ENCODE measurements around the gene RUFY1. TPM values are rescaled to one million over a fixed set of nuclear protein-coding genes. Genes with fewer than 3 reads are reported as not detected.

Gene RUFY1
- total and polyA plus RNA-seq, 2 of the 13 experiments (the other 11 are each of a cell fraction or from before 2014, with no cell fraction given): 19.9 to 31.9 TPM

DNA sequence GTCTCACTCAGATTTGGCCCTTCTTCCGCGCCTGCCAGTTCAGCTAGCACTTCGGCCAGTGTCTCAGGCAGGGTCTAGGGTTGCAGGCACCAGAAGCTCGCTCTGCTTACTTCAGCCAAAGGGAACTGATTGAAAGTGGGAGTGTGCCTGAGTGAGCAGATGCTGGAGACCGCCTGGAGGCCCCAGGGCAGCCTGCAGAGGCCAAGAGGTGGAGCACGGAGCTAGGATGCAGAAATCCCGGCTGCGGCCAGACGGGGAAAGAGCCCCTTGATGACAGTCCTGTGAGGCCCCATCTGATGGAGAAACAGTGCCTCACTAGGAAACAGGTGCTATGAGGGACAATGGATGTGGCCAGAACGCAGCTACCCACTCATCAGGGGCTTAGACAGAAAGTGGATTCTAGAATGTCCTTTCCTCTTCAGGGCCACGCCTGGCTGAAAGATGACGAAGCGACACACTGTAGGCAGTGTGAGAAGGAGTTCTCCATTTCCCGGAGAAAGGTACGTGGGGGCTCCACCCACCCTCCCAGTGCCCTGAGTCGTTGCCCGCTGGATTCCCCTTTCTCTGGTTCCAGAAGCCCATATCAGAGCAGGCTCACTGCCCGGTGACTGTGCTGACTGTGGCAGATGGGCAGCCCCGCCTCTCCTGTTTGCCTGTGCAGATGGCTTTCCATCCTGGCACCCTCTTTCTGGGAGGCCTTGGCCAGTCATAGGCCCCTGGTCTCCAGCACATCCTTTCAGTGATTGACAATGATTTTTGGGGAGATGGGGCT lies 57.0 kb downstream of the RUFY1 start:
- Histone ChIP-seq H2AFZ (ENCODE audit: low read length) (no peak overlapping the region), H3K4me1 (ENCODE audit: insufficient read depth, low read length) (peaks cover 11% of the 10 kb centered on the region), H3K27ac (ENCODE audit: extremely low read length, insufficient read depth, low read length) (no peak overlapping the region), H3K27me3 (ENCODE audit: control insufficient read depth in 1 of 2, insufficient read depth in 2 of 2, low read length in 2 of 2) (no peaks in the 10 kb centered on the region), H3K9ac (ENCODE audit: insufficient read depth, low read depth, low read length) (no peak overlapping the region), H4K20me1 (ENCODE audit: insufficient read depth, low read length) (peaks cover 14% of the 10 kb centered on the region), H3K79me2 (ENCODE audit: insufficient read depth, low read length) (no peaks in the 10 kb centered on the region), H3K4me2 (ENCODE audit: low read depth, low read length) (no peak overlapping the region), H3K36me3 (replicated peaks in 1 of 2; ENCODE audit: control insufficient read depth in 1 of 2, insufficient read depth in 2 of 2, low read length in 2 of 2) (peaks cover 8 to 69% of the 10 kb centered on the region in 2 experiments), H3K4me3 (replicated peaks in 1 of 3; ENCODE audit: insufficient read depth in 1 of 3, low read depth in 2 of 3, low read length in 3 of 3) (no peak overlapping the region), H3K9me3 (ENCODE audit: low read length) (no peaks in the 10 kb centered on the region)
- intact Hi-C loops (cut with micrococcal nuclease; ENCODE audit: unreplicated experiment) (no loop called here), in situ Hi-C loops (cut with HindIII; ENCODE audit: extremely low pct_ligation_motif_present, low pct_unique_long_range_greater_than_20kb) (no loop called here)
- no peak for FAIRE-seq
- peak; percentile 5 for ATAC-seq
- TF ChIP-seq XRCC5 (optimal IDR thresholded peaks at IDR 0.05; ENCODE audit: low read length): no peak
- TF ChIP-seq TCF7 (IDR thresholded peaks at IDR 0.05; ENCODE audit: low read depth): no peak
- TF ChIP-seq TOPORS (CRISPR knock-in tag; IDR thresholded peaks at IDR 0.05): no peak
- TF ChIP-seq PAF1 (CRISPR knock-in tag; IDR thresholded peaks at IDR 0.05): peak; percentile 35; the same call in 1 of the 2 replicates
- no peak for TF ChIP-seq ZNF33B (CRISPR knock-in tag; IDR thresholded peaks at IDR 0.05)
- TF ChIP-seq AGO2 (optimal IDR thresholded peaks at IDR 0.05; ENCODE audit: low read depth, low read length): peak; percentile 97
- TF ChIP-seq MLLT10 (CRISPR knock-in tag; IDR thresholded peaks at IDR 0.05): no peak
- TF ChIP-seq REPIN1 (CRISPR knock-in tag; IDR thresholded peaks at IDR 0.05; ENCODE audit: borderline replicate concordance, low read depth): 0 out of 2 replicates have a peak, but pooled peaks have one; percentile 19
- peak; percentile 59 for TF ChIP-seq POLR2AphosphoS2 (IDR thresholded peaks at IDR 0.05; ENCODE audit: low read depth, low read length)
- TF ChIP-seq NFKB2 (CRISPR knock-in tag; IDR thresholded peaks at IDR 0.05; ENCODE audit: borderline replicate concordance): no peak
- TF ChIP-seq, protein P1, sequence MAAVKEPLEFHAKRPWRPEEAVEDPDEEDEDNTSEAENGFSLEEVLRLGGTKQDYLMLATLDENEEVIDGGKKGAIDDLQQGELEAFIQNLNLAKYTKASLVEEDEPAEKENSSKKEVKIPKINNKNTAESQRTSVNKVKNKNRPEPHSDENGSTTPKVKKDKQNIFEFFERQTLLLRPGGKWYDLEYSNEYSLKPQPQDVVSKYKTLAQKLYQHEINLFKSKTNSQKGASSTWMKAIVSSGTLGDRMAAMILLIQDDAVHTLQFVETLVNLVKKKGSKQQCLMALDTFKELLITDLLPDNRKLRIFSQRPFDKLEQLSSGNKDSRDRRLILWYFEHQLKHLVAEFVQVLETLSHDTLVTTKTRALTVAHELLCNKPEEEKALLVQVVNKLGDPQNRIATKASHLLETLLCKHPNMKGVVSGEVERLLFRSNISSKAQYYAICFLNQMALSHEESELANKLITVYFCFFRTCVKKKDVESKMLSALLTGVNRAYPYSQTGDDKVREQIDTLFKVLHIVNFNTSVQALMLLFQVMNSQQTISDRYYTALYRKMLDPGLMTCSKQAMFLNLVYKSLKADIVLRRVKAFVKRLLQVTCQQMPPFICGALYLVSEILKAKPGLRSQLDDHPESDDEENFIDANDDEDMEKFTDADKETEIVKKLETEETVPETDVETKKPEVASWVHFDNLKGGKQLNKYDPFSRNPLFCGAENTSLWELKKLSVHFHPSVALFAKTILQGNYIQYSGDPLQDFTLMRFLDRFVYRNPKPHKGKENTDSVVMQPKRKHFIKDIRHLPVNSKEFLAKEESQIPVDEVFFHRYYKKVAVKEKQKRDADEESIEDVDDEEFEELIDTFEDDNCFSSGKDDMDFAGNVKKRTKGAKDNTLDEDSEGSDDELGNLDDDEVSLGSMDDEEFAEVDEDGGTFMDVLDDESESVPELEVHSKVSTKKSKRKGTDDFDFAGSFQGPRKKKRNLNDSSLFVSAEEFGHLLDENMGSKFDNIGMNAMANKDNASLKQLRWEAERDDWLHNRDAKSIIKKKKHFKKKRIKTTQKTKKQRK (IDR thresholded peaks at IDR 0.05; ENCODE audit: low read length): no peak
- TF ChIP-seq ZNF20 (CRISPR knock-in tag; IDR thresholded peaks at IDR 0.05): no peak
- TF ChIP-seq ZFP1 (CRISPR knock-in tag; IDR thresholded peaks at IDR 0.05): no peak
- TF ChIP-seq, protein P2, sequence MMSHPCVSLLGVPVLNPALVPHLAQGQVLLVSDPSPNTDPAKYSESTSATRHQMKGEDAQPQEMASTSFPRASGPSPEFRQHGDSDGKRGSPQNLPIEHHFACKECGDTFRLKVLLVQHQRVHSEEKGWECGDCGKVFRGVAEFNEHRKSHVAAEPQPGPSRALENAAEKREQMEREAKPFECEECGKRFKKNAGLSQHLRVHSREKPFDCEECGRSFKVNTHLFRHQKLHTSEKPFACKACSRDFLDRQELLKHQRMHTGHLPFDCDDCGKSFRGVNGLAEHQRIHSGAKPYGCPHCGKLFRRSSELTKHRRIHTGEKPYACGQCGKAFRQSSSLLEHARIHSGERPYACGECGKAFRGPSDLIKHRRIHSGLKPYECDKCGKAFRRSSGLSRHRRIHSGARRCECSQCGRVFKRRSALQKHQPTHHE (CRISPR knock-in tag; IDR thresholded peaks at IDR 0.05; ENCODE audit: borderline replicate concordance): no peak
- TF ChIP-seq KLF9 (CRISPR knock-in tag; IDR thresholded peaks at IDR 0.05; ENCODE audit: low read depth): no peak
- no peak for TF ChIP-seq HNF4G (IDR thresholded peaks at IDR 0.05; ENCODE audit: borderline replicate concordance, low read depth, low read length)
- TF ChIP-seq HNF4G (CRISPR knock-in tag; IDR thresholded peaks at IDR 0.05; ENCODE audit: borderline replicate concordance, low read depth): no peak
- TF ChIP-seq MAFF (IDR thresholded peaks at IDR 0.05; ENCODE audit: low read depth, low read length): no peak
- CTCF ChIA-PET (ENCODE audit: low intra/inter-chr PET ratio, low total read pairs): no interaction called here
- POLR2A ChIA-PET: interaction anchor here (0.8 to 4.6 kb wide), 4 partner anchors 9 to 57 kb away, joined by 3 to 29 read pairs (median 11); partner anchors contain the start of genes HNRNPH1 and RUFY1
- WGBS (ENCODE audit: low lambda C conversion rate): 82% methylated on average over 14 of the region's 19 CpGs
- BruUV-seq (replicated peaks): no TSS peak
- DNase-seq (ENCODE audit: low spot score): no peak
